PC-9 (cell line): ENCODE measurements around the gene CEL. TPM values are rescaled to one million over a fixed set of nuclear protein-coding genes. Genes with fewer than 3 reads are reported as not detected.

ENCODE experiments used
- BruUV-seq: library from RNA; stranded (reverse); fragments of 400-500 nt; replicated peaks from 2 replicates; lab custom pipeline; 2021; lab: Mats Ljungman, UMichigan
- CTCF ChIA-PET: fragments of 300-600 bp; sonication (Branson Sonifier 250); formaldehyde crosslinking; loops from one replicate; lab custom pipeline; 2022; ENCODE audit warnings: antibody characterized with exemption; lab: Charles Lee
- POLR2A ChIA-PET: fragments of 300-600 bp; sonication (Branson Sonifier 250); formaldehyde crosslinking; loops from one replicate; lab custom pipeline; 2022; ENCODE audit warnings: antibody characterized with exemption; ENCODE audit not compliant: unreplicated experiment; lab: Charles Lee
- DNase-seq, 2 experiments: peaks; one replicate each; pipeline versions ENCODE4 v3.0.0 to v3.0.0-alpha.2; 2015 to 2022; ENCODE audit warnings: mixed read lengths in 1 of 2
- H2AFZ ChIP-seq: fragments of 200-600 bp; sonication (generic); 2 replicates; pipeline ENCODE4 v1.8.1; 2017; ENCODE audit warnings: antibody characterized with exemption
- H3F3A ChIP-seq: fragments of 200-600 bp; sonication (generic); 2 replicates; pipeline ENCODE4 v1.8.1; 2017; ENCODE audit warnings: antibody characterized with exemption, mild to moderate bottlenecking, low read depth; ENCODE audit not compliant: insufficient read depth
- H3K27ac ChIP-seq: fragments of 200-600 bp; sonication (generic); 2 replicates; pipeline ENCODE4 v1.6.1; 2016; ENCODE audit warnings: mixed run types
- H3K27me3 ChIP-seq: fragments of 200-600 bp; sonication (generic); 2 replicates; pipeline ENCODE4 v1.6.1; 2016; ENCODE audit warnings: low read depth, mixed run types; ENCODE audit not compliant: insufficient read depth
- H3K36me3 ChIP-seq: fragments of 200-600 bp; sonication (generic); 2 replicates; pipeline ENCODE4 v1.6.1; 2016; ENCODE audit warnings: low read depth, mixed run types
- H3K4me1 ChIP-seq: fragments of 200-600 bp; sonication (generic); replicated peaks from 2 replicates; pipeline ENCODE4 v1.6.1; 2016; ENCODE audit warnings: mixed run types; ENCODE audit not compliant: insufficient read depth
- H3K4me2 ChIP-seq: fragments of 200-600 bp; sonication (generic); 2 replicates; pipeline ENCODE4 v1.6.1; 2017; ENCODE audit warnings: mixed run types
- H3K4me3 ChIP-seq: fragments of 200-600 bp; sonication (generic); 2 replicates; pipeline ENCODE4 v1.6.1; 2016; ENCODE audit warnings: mixed run types
- H3K79me2 ChIP-seq: fragments of 200-600 bp; sonication (generic); 2 replicates; pipeline ENCODE4 v1.6.1; 2017; ENCODE audit warnings: low read depth, mixed run types
- H3K9me2 ChIP-seq: fragments of 200-600 bp; sonication (generic); 2 replicates; pipeline ENCODE4 v1.8.1; 2017; ENCODE audit warnings: mild to moderate bottlenecking; ENCODE audit not compliant: insufficient read depth
- H3K9me3 ChIP-seq: fragments of 200-600 bp; sonication (generic); 2 replicates; pipeline ENCODE4 v1.8.1; 2016; ENCODE audit warnings: low read depth; ENCODE audit not compliant: insufficient read depth
- H4K20me1 ChIP-seq: fragments of 200-600 bp; sonication (generic); 2 replicates; pipeline ENCODE4 v1.8.1; 2017; ENCODE audit not compliant: insufficient read depth
- EZH2 ChIP-seq: fragments of 200-600 bp; sonication (generic); IDR thresholded peaks from 2 replicates; pipeline ENCODE4 v1.8.0; 2017; ENCODE audit warnings: antibody characterized with exemption, low read depth
- intact Hi-C: fragments of 100-400 bp; cut with micrococcal nuclease; formaldehyde crosslinking; loops from one replicate; pipeline ENCODE4 v1.10.0; 2022; ENCODE audit not compliant: unreplicated experiment
- total RNA-seq: library from RNA; stranded (reverse); gene quantifications from 2 replicates; pipeline ENCODE4 v1.2.3, GENCODE V29; 2021
- TF ChIP-seq, protein P1 (sequence below): fragments of 200-600 bp; sonication (generic); conservative IDR thresholded peaks from 2 replicates; pipeline ENCODE4 v1.6.1; 2017; ENCODE audit warnings: mixed run types, antibody characterized with exemption, mild to moderate bottlenecking, moderate library complexity

CEL gene
- total RNA-seq, 1 experiment from 2014 or later = 2.7 TPM

DNA sequence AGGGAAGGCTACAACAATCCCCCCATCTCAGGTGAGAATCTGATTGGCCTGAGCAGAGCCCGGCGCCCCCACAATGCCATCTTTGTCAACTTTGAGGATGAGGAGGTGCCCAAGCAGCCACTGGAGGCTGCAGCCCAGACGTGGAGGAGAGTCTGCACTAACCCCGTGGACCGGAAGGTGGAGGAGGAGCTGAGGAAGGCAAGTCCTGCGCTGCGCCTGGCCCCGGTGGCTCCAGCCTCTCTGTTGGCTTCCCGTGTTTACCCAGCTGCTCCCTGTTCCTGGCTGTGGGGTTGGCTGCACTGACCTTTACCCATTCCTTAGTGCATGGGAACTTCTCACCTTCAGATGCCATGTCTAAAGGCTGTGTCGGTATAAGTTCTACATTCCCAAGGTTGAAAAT is 11.0 kb upstream of the CEL start:
- no TSS peak for BruUV-seq
- DNase-seq = no peak
- no peaks in the 10 kb centered on the region for H3K4me1 ChIP-seq
- no peaks in the 10 kb centered on the region; the same call in 1 of the 2 replicates for H4K20me1 ChIP-seq
- H3K79me2 ChIP-seq = no peaks in the 10 kb centered on the region
- H3F3A ChIP-seq = no peaks in the 10 kb centered on the region
- H3K9me2 ChIP-seq = no peaks in the 10 kb centered on the region
- intact Hi-C loops = no loop called here
- no peak overlapping the region for H3K4me2 ChIP-seq
- no peaks in the 10 kb centered on the region for H3K9me3 ChIP-seq
- ChIA-PET POLR2A (no interaction called here), CTCF (no interaction called here)
- no peak overlapping the region for H3K27ac ChIP-seq
- H3K4me3 ChIP-seq = no peak overlapping the region
- no peaks in the 10 kb centered on the region for H3K27me3 ChIP-seq
- H3K36me3 ChIP-seq = no peaks in the 10 kb centered on the region
- TF ChIP-seq, protein P1, sequence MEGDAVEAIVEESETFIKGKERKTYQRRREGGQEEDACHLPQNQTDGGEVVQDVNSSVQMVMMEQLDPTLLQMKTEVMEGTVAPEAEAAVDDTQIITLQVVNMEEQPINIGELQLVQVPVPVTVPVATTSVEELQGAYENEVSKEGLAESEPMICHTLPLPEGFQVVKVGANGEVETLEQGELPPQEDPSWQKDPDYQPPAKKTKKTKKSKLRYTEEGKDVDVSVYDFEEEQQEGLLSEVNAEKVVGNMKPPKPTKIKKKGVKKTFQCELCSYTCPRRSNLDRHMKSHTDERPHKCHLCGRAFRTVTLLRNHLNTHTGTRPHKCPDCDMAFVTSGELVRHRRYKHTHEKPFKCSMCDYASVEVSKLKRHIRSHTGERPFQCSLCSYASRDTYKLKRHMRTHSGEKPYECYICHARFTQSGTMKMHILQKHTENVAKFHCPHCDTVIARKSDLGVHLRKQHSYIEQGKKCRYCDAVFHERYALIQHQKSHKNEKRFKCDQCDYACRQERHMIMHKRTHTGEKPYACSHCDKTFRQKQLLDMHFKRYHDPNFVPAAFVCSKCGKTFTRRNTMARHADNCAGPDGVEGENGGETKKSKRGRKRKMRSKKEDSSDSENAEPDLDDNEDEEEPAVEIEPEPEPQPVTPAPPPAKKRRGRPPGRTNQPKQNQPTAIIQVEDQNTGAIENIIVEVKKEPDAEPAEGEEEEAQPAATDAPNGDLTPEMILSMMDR = no peak
- TF ChIP-seq EZH2 = no peak
- no peak overlapping the region for H2AFZ ChIP-seq

DNA sequence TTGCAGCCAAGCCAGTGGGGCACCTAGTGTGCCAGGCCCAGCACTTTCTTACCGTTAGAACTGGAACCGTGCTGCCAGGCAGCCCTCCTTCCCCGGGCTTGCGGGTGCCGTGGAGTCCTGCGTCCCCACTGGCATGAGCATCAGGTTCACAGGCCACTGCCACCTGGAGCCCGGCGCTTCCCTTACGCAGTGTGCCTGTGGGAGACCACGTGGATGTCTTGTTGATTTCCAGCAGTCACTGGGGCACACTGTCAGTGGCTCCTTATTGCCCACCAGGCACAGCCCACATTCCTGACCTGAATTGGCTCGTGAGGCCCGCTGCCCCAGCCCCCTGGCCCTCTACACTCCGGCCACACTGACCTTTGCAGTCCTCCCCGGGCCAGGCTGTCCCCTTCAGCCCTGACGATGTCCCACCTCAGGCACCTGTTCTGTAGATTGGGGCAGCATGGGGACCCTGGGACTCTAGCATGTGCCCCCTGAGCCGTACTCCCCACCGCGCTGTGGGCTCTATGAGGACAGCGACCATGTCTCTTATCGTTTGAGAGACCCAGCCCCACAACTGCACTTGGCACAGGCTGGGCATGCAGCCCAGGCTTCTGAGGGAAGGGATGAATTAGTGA is 10.4 kb upstream of the CEL start:
- no peaks in the 10 kb centered on the region for H3K27me3 ChIP-seq
- H3K4me1 ChIP-seq = no peaks in the 10 kb centered on the region
- H4K20me1 ChIP-seq = no peaks in the 10 kb centered on the region; the same call in 1 of the 2 replicates
- no peaks in the 10 kb centered on the region for H3K79me2 ChIP-seq
- no peak for DNase-seq
- no TSS peak for BruUV-seq
- H3K9me3 ChIP-seq = no peaks in the 10 kb centered on the region
- no peak overlapping the region for H3K4me2 ChIP-seq
- no peak overlapping the region for H3K27ac ChIP-seq
- H3K4me3 ChIP-seq = no peak overlapping the region
- intact Hi-C loops = no loop called here
- no peak overlapping the region for H2AFZ ChIP-seq
- H3K36me3 ChIP-seq = no peaks in the 10 kb centered on the region
- ChIA-PET CTCF (no interaction called here), POLR2A (no interaction called here)
- no peaks in the 10 kb centered on the region for H3F3A ChIP-seq
- no peaks in the 10 kb centered on the region for H3K9me2 ChIP-seq
- TF ChIP-seq EZH2 = no peak
- TF ChIP-seq, protein P1 = no peak

DNA sequence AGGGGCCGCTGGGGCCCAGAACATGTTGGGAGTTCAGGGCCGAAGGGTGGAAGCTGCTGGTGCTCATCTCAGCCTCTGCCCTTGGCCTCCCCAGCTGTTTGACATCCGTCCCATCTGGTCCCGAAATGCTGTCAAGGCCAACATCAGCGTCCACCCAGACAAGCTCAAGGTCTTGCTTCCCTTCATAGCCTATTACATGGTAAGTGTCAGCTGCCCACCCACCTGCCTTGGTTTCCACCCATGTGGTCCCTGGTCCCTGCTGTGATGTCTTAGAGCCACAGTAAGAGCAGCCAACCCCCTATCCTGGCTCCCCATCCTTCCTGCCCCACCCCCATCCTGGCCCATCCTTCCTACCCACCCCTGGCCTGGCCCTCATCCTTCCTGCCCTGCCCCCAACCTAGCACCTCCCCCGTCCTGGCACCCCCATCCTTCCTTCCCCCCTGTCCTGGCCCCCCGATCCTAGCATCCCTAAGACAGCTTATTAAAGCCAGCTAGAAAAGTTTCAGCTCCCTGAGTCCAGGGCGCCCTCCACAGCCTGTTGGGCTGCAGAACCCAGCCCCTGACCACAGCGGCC is 9.7 kb upstream of the CEL start:
- Histone ChIP-seq H3K4me3 (no peak overlapping the region), H3K4me1 (no peaks in the 10 kb centered on the region), H3K27me3 (no peaks in the 10 kb centered on the region), H3K9me3 (no peaks in the 10 kb centered on the region), H2AFZ (no peak overlapping the region), H3K9me2 (no peaks in the 10 kb centered on the region), H3K79me2 (no peaks in the 10 kb centered on the region), H4K20me1 (no peaks in the 10 kb centered on the region; the same call in 1 of the 2 replicates), H3K27ac (no peak overlapping the region), H3F3A (no peaks in the 10 kb centered on the region), H3K36me3 (no peaks in the 10 kb centered on the region), H3K4me2 (no peak overlapping the region)
- TF ChIP-seq, protein P1 = no peak
- TF ChIP-seq EZH2 = no peak
- intact Hi-C loops = no loop called here
- ChIA-PET CTCF (no interaction called here), POLR2A (no interaction called here)
- DNase-seq = no peak
- no TSS peak for BruUV-seq
